Neural progenitor cell (in vitro differentiated cells): Measurements from ENCODE around the gene MRPS10. TPM values are rescaled to one million over a fixed set of nuclear protein-coding genes. Genes with fewer than 3 reads are reported as not detected.

ENCODE experiments used
- DNase-seq: peaks from one replicate; pipeline ENCODE4 v3.0.0-alpha.2; 2016; ENCODE audit warnings: low spot score
- H2AFZ ChIP-seq: fragments of 200-600 bp; sonication (generic); replicated peaks from 2 replicates; pipeline ENCODE4 v1.6.1; 2016; ENCODE audit warnings: antibody characterized with exemption
- H3F3A ChIP-seq: fragments of 200-600 bp; sonication (generic); 2 replicates; pipeline ENCODE4 v1.6.1; 2016; ENCODE audit warnings: antibody characterized with exemption, low read depth
- H3K27ac ChIP-seq: fragments of 200-600 bp; sonication (generic); 2 replicates; pipeline ENCODE4 v1.5.1; 2016; ENCODE audit warnings: mild to moderate bottlenecking
- H3K27me3 ChIP-seq: fragments of 200-600 bp; sonication (generic); 2 replicates; pipeline ENCODE4 v1.6.1; 2016; ENCODE audit warnings: mild to moderate bottlenecking, moderate library complexity
- H3K36me3 ChIP-seq: fragments of 200-600 bp; sonication (generic); 2 replicates; pipeline ENCODE4 v1.5.1; 2016
- H3K4me1 ChIP-seq: fragments of 200-600 bp; sonication (generic); 2 replicates; pipeline ENCODE4 v1.6.1; 2016; ENCODE audit warnings: mixed run types
- H3K4me2 ChIP-seq: fragments of 200-600 bp; sonication (generic); 2 replicates; pipeline ENCODE4 v1.6.1; 2016
- H3K4me3 ChIP-seq: fragments of 200-600 bp; sonication (generic); 2 replicates; pipeline ENCODE4 v1.5.1; 2016
- H3K79me2 ChIP-seq: fragments of 200-600 bp; sonication (generic); 2 replicates; pipeline ENCODE4 v1.6.1; 2016; ENCODE audit warnings: low read depth
- H3K9ac ChIP-seq: fragments of 200-600 bp; sonication (generic); 2 replicates; pipeline ENCODE4 v1.6.1; 2016
- H3K9me3 ChIP-seq: fragments of 200-600 bp; sonication (generic); 2 replicates; pipeline ENCODE4 v1.5.1; 2016; ENCODE audit warnings: low read depth
- H4K20me1 ChIP-seq: fragments of 200-600 bp; sonication (generic); 2 replicates; pipeline ENCODE4 v1.6.1; 2016; ENCODE audit warnings: low read depth
- H3K27ac Mint-ChIP-seq: 3 replicates; pipeline ENCODE4 v1.8.0; 2021; ENCODE audit warnings: mixed read lengths
- H3K27me3 Mint-ChIP-seq: 2 replicates; pipeline ENCODE4 v1.8.0; 2022; ENCODE audit warnings: low read depth, mild to moderate bottlenecking, inconsistent platforms, moderate library complexity, mixed read lengths; ENCODE audit not compliant: insufficient read depth
- H3K36me3 Mint-ChIP-seq: 3 replicates; pipeline ENCODE4 v1.8.0; 2021; ENCODE audit warnings: mixed read lengths
- H3K4me1 Mint-ChIP-seq: 3 replicates; pipeline ENCODE4 v1.8.0; 2021; ENCODE audit warnings: mixed read lengths
- H3K4me3 Mint-ChIP-seq: 3 replicates; pipeline ENCODE4 v1.8.0; 2021; ENCODE audit warnings: mild to moderate bottlenecking, moderate library complexity, mixed read lengths
- H3K9me3 Mint-ChIP-seq: 3 replicates; pipeline ENCODE4 v1.8.0; 2020; ENCODE audit warnings: mixed read lengths
- CTCF ChIP-seq: fragments of 200-600 bp; sonication (generic); IDR thresholded peaks from 2 replicates; pipeline ENCODE4 v1.5.1; 2017; ENCODE audit warnings: antibody characterized with exemption, mild to moderate bottlenecking
- EZH2 ChIP-seq: fragments of 200-600 bp; sonication (generic); IDR thresholded peaks from 2 replicates; pipeline ENCODE4 v1.6.1; 2017; ENCODE audit warnings: antibody characterized with exemption, mild to moderate bottlenecking, moderate library complexity
- EZH2phosphoT487 ChIP-seq: fragments of 200-600 bp; sonication (generic); IDR thresholded peaks from 2 replicates; pipeline ENCODE4 v1.6.1; 2017; ENCODE audit warnings: antibody characterized with exemption
- total RNA-seq: library from RNA; depleted of rRNA; stranded (reverse); fragments of >200 nt; gene quantifications from 2 replicates; pipeline ENCODE4 v1.2.3, GENCODE V29; 2015; ENCODE audit warnings: low replicate concordance

The MRPS10 gene
- total RNA-seq, 1 donor from 2014 or later: 68.0 TPM

GRCh38 chr6:42250274-42250931 lies 32.7 kb upstream of the MRPS10 start:
- no peaks in the 10 kb centered on the region for H3K79me2 ChIP-seq
- H2AFZ ChIP-seq: no peak overlapping the region
- H3K27ac Mint-ChIP-seq: no peak overlapping the region
- H3K4me1 ChIP-seq: peaks cover 25% of the 10 kb centered on the region
- H4K20me1 ChIP-seq: peaks cover 7% of the 10 kb centered on the region
- H3K4me2 ChIP-seq: peak overlapping the region; percentile 64
- TF ChIP-seq CTCF (no peak), EZH2phosphoT487 (peak; percentile 55)
- peaks cover 28% of the 10 kb centered on the region for H3F3A ChIP-seq
- H3K36me3 ChIP-seq: no peaks in the 10 kb centered on the region
- peaks cover 21% of the 10 kb centered on the region for H3K4me1 Mint-ChIP-seq
- DNase-seq: peak; percentile 79
- peaks cover 40% of the 10 kb centered on the region for H3K36me3 Mint-ChIP-seq
- peak overlapping the region; percentile 24 for H3K4me3 Mint-ChIP-seq
- no peaks in the 10 kb centered on the region for H3K9me3 ChIP-seq
- H3K27me3 Mint-ChIP-seq: peaks cover 2% of the 10 kb centered on the region
- no peak overlapping the region for H3K9ac ChIP-seq
- H3K27ac ChIP-seq: peak overlapping the region; percentile 6
- no peak overlapping the region for H3K4me3 ChIP-seq
- no peaks in the 10 kb centered on the region for H3K27me3 ChIP-seq
- H3K9me3 Mint-ChIP-seq: no peaks in the 10 kb centered on the region

GRCh38 chr6:42249279-42249678 lies 31.6 kb upstream of the MRPS10 start:
- H3K4me1 Mint-ChIP-seq: peaks cover 21% of the 10 kb centered on the region
- Histone ChIP-seq H3K27me3 (no peaks in the 10 kb centered on the region), H3K4me1 (peaks cover 25% of the 10 kb centered on the region), H4K20me1 (peaks cover 7% of the 10 kb centered on the region), H3F3A (peaks cover 28% of the 10 kb centered on the region), H2AFZ (no peak overlapping the region), H3K4me2 (no peak overlapping the region), H3K9me3 (no peaks in the 10 kb centered on the region), H3K4me3 (no peak overlapping the region), H3K79me2 (no peaks in the 10 kb centered on the region), H3K27ac (no peak overlapping the region), H3K9ac (no peak overlapping the region), H3K36me3 (no peaks in the 10 kb centered on the region)
- no peak for TF ChIP-seq CTCF
- TF ChIP-seq EZH2: no peak
- TF ChIP-seq EZH2phosphoT487: no peak
- H3K36me3 Mint-ChIP-seq: peaks cover 39% of the 10 kb centered on the region
- peaks cover 2% of the 10 kb centered on the region for H3K27me3 Mint-ChIP-seq
- H3K27ac Mint-ChIP-seq: no peak overlapping the region
- no peak for DNase-seq
- no peak overlapping the region for H3K4me3 Mint-ChIP-seq
- H3K9me3 Mint-ChIP-seq: no peaks in the 10 kb centered on the region

GRCh38 chr6:42243046-42243445 lies 25.4 kb upstream of the MRPS10 start:
- Histone ChIP-seq H3K4me2 (no peak overlapping the region), H3K27ac (no peak overlapping the region), H3F3A (peaks cover 13% of the 10 kb centered on the region), H3K27me3 (no peaks in the 10 kb centered on the region), H3K9ac (no peak overlapping the region), H3K4me1 (peaks cover 20% of the 10 kb centered on the region), H3K4me3 (no peak overlapping the region), H3K36me3 (no peaks in the 10 kb centered on the region), H2AFZ (no peak overlapping the region), H3K9me3 (no peaks in the 10 kb centered on the region), H3K79me2 (no peaks in the 10 kb centered on the region), H4K20me1 (no peaks in the 10 kb centered on the region)
- H3K4me3 Mint-ChIP-seq: no peak overlapping the region
- H3K27ac Mint-ChIP-seq: no peak overlapping the region
- no peaks in the 10 kb centered on the region for H3K9me3 Mint-ChIP-seq
- peaks cover 2% of the 10 kb centered on the region for H3K27me3 Mint-ChIP-seq
- TF ChIP-seq CTCF: no peak
- TF ChIP-seq EZH2phosphoT487: no peak
- no peak for TF ChIP-seq EZH2
- peaks cover 17% of the 10 kb centered on the region for H3K36me3 Mint-ChIP-seq
- DNase-seq: no peak
- H3K4me1 Mint-ChIP-seq: peaks cover 5% of the 10 kb centered on the region
